Measurements from ENCODE around the gene FGF19. TPM values are rescaled to one million over a fixed set of nuclear protein-coding genes. Genes with fewer than 3 reads are reported as not detected.

The FGF19 gene
- polyA plus RNA-seq, 1 experiment = not detected

DNA sequence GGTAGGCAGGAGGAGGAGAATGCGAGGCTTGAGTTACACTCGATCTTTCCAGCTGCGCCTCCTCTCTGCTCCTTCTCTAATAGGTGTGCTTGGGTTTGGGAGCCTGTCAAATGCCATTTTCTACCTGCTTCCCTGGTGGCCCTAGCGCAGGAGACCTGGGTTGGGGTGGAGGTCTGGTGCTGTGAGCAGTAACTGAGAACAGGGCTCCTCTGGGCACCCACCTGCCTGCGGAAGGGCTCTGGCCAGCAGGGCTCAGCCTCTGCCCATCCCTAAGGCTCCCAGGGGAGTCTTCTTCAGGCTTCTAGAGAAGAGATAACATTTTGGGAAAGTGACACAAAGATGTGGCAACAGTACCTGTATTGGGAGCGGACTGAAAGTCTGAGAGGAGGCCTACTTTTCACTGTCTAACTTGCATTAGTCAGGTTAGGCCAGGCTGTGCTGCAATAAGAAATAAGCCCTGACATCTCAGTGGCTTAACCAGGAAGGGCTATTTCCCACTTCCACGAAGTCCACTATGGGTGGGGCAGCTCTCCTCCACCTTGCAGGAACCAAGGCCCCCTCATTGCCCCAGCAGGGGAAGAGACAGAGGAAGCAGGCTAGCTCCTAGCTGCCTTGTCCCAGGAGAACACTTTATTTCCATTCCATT, 21.0 kb downstream of the FGF19 start:
- Histone ChIP-seq H3K4me3 (ENCODE audit: low read depth, low read length) (no peak overlapping the region), H3K27me3 (ENCODE audit: control insufficient read depth, insufficient read depth, low read length) (no peaks in the 10 kb centered on the region), H3K36me3 (ENCODE audit: control insufficient read depth, insufficient read depth, low read length) (no peaks in the 10 kb centered on the region)
- DNase-seq (ENCODE audit: low read depth) = no peak
- ChIA-PET POLR2A (no interaction called here), CTCF (interaction anchor here (0.6 to 4.1 kb wide), 4 partner anchors 14 to 577 kb away, joined by 3 to 15 read pairs (median 4); no protein-coding TSS in a partner anchor)
- TF ChIP-seq, protein P1, sequence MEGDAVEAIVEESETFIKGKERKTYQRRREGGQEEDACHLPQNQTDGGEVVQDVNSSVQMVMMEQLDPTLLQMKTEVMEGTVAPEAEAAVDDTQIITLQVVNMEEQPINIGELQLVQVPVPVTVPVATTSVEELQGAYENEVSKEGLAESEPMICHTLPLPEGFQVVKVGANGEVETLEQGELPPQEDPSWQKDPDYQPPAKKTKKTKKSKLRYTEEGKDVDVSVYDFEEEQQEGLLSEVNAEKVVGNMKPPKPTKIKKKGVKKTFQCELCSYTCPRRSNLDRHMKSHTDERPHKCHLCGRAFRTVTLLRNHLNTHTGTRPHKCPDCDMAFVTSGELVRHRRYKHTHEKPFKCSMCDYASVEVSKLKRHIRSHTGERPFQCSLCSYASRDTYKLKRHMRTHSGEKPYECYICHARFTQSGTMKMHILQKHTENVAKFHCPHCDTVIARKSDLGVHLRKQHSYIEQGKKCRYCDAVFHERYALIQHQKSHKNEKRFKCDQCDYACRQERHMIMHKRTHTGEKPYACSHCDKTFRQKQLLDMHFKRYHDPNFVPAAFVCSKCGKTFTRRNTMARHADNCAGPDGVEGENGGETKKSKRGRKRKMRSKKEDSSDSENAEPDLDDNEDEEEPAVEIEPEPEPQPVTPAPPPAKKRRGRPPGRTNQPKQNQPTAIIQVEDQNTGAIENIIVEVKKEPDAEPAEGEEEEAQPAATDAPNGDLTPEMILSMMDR (IDR thresholded peaks at IDR 0.05; ENCODE audit: insufficient read depth, low read depth, low read length) = no peak

DNA sequence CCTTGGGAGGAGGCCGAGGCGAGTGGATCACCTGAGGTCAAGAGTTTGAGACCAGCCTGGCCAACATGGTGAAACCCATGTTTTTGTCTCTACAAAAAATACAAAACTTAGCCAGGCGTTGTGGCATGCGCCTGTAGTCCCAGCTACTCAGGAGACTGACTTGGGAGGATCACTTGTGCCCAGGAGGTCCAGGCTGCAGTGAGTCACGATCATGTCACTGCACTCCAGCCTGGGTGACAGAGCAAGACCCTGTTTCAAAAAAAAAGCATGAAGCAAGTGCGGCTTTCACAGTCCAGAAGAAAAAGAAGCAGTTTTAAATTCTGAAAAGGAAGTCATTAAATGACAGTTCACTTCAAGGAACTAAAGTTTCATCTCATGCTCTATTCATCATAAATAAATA, 21.6 kb downstream of the FGF19 start:
- H3K36me3 ChIP-seq (ENCODE audit: control insufficient read depth, insufficient read depth, low read length) = no peaks in the 10 kb centered on the region
- CTCF ChIA-PET = interaction anchor here (0.6 kb wide), 1 partner anchor 13 kb away, joined by 3 read pairs; no protein-coding TSS in a partner anchor
- H3K4me3 ChIP-seq (ENCODE audit: low read depth, low read length) = no peak overlapping the region
- no peaks in the 10 kb centered on the region for H3K27me3 ChIP-seq (ENCODE audit: control insufficient read depth, insufficient read depth, low read length)
- no peak for DNase-seq (ENCODE audit: low read depth)
- TF ChIP-seq, protein P1 (IDR thresholded peaks at IDR 0.05; ENCODE audit: insufficient read depth, low read depth, low read length) = no peak
- POLR2A ChIA-PET = no interaction called here

DNA sequence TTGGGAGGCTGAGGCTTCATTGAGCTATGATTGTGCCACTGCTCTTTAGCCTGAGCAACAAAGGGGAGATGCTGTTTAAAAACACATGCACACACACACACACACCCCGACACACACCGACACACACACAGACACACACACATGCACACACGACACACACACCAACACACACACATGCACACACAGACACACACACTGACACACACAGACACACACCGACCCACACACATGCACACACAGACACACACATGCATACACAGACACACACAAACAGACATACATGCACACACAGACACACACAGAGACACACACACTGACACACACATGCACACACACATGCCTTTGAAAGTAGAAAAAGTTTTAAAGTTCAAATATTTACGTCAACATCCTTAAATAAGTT, 23.1 kb downstream of the FGF19 start:
- no peak for DNase-seq (ENCODE audit: low read depth)
- CTCF ChIA-PET = interaction anchor here (3.3 kb wide), 1 partner anchor 580 kb away, joined by 12 read pairs; no protein-coding TSS in a partner anchor
- Histone ChIP-seq H3K4me3 (ENCODE audit: low read depth, low read length) (no peak overlapping the region), H3K27me3 (ENCODE audit: control insufficient read depth, insufficient read depth, low read length) (no peaks in the 10 kb centered on the region), H3K36me3 (ENCODE audit: control insufficient read depth, insufficient read depth, low read length) (no peaks in the 10 kb centered on the region)
- POLR2A ChIA-PET = no interaction called here
- TF ChIP-seq, protein P1 (IDR thresholded peaks at IDR 0.05; ENCODE audit: insufficient read depth, low read depth, low read length) = no peak

DNA sequence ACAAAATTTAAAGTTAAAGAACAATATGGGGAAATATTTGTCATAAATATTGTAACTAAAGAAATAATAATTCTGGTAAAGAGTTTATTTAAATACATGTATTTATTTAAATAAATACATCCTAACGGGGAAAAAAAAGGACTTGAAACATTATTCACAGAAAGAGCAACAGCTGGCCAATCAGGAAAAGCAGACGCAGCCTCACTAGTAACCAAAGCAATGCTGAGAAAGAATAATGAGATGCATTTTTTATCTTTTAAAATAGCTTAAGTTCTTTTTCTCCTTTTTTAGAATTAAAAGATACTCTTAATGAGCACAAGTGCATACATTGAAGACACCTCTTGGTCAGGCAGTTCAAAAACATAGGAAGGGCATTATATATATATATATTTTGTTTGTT, 26.1 kb downstream of the FGF19 start:
- Histone ChIP-seq H3K4me3 (ENCODE audit: low read depth, low read length) (no peak overlapping the region), H3K27me3 (ENCODE audit: control insufficient read depth, insufficient read depth, low read length) (no peaks in the 10 kb centered on the region), H3K36me3 (ENCODE audit: control insufficient read depth, insufficient read depth, low read length) (no peaks in the 10 kb centered on the region)
- POLR2A ChIA-PET = no interaction called here
- TF ChIP-seq, protein P1 (IDR thresholded peaks at IDR 0.05; ENCODE audit: insufficient read depth, low read depth, low read length) = no peak
- DNase-seq (ENCODE audit: low read depth) = no peak
- CTCF ChIA-PET = interaction anchor here (1.6 to 3.3 kb wide), 3 partner anchors 211 to 577 kb away, joined by 3 to 12 read pairs (median 5); no protein-coding TSS in a partner anchor

DNA sequence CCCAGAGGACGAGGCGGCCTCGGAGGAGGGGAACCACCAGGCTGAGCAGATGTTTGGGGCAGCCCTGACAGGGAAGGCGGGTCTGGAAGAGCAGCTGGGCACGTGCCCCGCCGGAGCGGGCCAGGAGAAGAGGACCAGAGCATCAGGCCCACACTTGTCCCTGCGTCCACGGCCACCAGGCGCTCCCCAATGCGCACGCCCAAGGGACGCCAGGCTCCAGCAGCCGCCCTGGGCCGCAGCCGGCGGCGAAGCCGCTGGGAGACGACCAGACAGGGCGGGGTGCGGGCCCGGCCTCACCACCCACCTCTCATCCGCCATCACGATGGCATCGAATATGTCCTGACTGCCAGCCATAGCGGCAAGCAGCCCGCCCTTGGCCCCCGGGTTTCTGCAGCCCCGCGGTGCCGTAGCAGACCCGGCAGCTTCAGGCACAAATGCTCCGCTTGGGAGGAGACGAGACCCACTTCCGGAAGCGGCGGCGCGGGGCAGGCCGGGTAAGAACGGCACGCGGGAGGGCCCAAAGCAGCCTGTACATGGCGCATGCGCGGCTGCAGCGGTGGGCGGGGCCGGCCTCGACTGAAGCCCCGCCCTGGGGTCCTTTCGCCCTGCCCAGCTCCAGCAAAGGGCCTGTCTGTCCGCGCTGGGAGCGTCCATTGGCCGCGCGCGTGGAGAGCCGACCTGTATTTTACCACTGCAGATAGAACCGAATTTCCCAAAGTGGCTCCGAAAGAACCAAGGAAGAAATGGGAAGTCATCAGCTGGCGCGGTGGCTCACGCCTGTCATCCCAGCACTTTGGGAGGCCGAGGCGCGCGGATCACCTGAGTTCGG, 28.7 kb downstream of the FGF19 start, which contains the start of gene LTO1:
Gene LTO1, minus strand, starts transcription at position 468 of the 829 bp plus-strand sequence. Its CDS starts 114 bp downstream, at position 354.
- ChIA-PET POLR2A (interaction anchor here (0.6 kb wide), 1 partner anchor 31 kb away, joined by 8 read pairs; no protein-coding TSS in a partner anchor), CTCF (interaction anchor here (0.6 to 3.0 kb wide), 7 partner anchors 11 to 575 kb away, joined by 3 to 11 read pairs (median 4); no protein-coding TSS in a partner anchor)
- peak within 1 kb of the TSS; percentile 88 for H3K4me3 ChIP-seq (ENCODE audit: low read depth, low read length)
- peaks cover 5% of the 10 kb centered on the region for H3K36me3 ChIP-seq (ENCODE audit: control insufficient read depth, insufficient read depth, low read length)
- H3K27me3 ChIP-seq (ENCODE audit: control insufficient read depth, insufficient read depth, low read length) = no peaks in the 10 kb centered on the region
- TF ChIP-seq, protein P1 (IDR thresholded peaks at IDR 0.05; ENCODE audit: insufficient read depth, low read depth, low read length) = no peak
- peak; percentile 79 for DNase-seq (ENCODE audit: low read depth)
